CD4-positive, alpha-beta T cell treated with Interleukin-17A for 4 hours (primary cell): ENCODE measurements around the gene NCF2.
A peak's percentile ranks its signal among the peaks of the same experiment; 100 is the strongest.
"Not testable (repeated sequence)": the region's sequence is repeated elsewhere in the genome, so short reads cannot be mapped to it uniquely, and the experiment has no call there.

Experiments
- DNase-seq: peaks from one replicate; pipeline ENCODE4 v3.0.0-alpha.2; 2020; ENCODE audit warnings: mixed read lengths

Gene NCF2, protein sequence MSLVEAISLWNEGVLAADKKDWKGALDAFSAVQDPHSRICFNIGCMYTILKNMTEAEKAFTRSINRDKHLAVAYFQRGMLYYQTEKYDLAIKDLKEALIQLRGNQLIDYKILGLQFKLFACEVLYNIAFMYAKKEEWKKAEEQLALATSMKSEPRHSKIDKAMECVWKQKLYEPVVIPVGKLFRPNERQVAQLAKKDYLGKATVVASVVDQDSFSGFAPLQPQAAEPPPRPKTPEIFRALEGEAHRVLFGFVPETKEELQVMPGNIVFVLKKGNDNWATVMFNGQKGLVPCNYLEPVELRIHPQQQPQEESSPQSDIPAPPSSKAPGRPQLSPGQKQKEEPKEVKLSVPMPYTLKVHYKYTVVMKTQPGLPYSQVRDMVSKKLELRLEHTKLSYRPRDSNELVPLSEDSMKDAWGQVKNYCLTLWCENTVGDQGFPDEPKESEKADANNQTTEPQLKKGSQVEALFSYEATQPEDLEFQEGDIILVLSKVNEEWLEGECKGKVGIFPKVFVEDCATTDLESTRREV

DNA sequence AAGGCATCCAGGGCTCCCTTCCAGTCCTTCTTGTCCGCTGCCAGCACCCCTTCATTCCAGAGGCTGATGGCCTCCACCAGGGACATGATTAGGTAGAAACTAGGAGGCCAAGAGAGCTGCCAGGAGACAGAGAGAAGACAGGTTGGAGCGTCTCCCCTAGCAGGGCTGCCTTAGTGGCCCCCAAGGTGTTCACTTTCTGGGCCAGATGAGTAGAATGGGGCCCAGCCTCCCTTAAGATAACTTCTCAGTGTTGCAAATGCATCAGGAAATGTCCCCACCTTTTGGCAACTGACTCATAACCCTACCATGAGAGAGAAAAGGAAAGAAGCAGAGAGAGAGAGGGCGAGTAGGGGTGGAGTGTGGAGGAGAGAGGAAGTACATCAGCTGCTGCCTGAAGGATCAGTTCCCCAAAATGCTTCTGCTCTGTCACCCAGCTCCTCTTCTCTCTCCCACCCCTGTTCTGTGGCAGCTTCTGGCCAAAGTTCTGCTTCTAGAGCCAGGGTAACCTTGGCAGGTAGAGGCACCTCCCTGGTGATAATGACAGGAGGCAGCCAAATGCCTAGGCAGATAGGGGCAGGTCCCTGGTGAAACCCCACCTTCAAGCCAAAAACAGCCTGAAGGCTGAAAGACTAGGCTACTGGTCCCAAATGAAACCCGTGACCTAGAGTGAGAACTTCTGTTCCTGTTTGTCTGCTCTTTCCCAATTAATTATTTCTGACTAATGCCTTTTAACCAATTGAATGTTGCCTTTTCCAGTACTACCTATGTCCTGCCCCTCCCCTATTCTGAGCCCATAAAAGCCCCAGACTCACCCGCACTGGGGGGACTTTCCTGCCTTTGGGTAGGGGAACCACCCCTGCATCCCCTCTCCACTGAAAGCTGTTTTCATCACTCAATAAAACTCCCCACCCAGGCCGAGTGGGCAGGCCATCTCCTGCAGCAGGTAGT is at the start of gene NCF2:
Gene NCF2 (minus strand): TSS at position 216 of the 948 bp plus-strand sequence. CDS start 130 bp downstream, at position 86.
- DNase-seq, result peak; percentile 57

DNA sequence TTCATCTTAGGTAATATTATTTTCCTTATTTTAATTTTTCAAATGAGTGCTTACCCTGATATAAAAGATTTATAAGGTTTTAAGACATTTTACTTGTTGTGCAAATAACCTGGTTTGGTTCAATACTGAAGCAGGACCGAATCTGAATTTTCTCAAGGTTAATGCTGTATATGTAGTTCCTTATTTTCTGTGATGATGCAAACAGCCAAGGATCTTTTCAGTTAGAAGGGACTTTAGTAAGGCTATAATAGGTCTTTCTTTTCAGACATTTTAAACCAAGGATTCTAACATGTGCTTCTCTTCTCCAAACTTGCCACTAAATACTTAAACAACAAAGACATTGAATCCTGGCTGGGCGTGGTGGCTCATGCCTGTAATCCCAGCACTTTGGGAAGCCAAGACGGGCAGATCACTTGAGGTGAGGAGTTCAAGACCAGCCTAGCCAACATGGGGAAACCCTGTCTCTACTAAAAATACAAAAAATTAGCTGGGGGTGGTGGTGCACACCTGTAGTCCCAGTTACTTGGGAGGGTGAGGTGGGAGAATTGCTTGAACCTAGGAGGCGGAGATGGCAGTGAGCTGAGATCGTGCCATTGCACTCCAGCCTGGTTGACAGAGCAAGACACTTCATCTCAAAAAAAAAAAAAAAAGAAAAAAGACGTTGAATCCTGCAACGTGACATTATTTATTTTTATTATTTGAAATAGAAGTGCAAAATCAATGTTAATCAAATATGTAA is 48.6 kb upstream of the NCF2 start:
- no peak for DNase-seq

DNA sequence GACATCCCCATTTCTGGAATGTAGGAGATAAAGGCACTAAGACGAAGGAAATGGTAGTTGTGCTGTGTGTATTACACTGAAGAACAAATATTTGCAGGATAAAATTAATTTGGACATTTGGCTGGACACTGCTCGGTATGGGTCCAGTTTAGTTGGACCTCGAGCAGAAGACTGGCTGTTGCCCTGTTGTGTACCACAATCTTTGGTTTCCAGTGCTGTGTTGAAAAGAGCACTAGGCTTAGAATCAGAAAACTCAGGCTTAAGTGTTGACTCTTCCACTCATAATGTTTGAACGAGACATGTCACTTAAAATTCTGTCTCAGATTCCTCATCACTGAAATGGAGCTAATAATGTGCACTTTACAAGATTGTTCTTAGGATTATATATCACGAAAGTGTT is 46.5 kb upstream of the NCF2 start:
- no peak for DNase-seq

DNA sequence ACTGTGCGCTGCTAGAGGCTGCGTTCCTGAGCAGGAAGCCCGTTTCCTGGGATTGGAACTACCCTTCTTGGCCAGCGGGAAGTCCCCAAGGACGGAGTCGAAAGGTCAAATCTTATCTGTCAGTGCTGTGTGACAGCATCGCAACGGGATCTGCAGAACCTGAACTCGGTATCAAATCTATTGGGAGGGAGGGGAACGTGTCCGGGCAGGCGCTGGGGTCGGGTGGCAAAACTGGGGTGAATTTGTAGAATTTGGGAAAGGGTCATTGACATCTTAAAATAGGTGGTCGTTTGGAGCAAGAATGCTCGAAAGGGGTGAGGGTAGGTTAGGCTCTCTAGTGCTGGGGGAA is 46.0 kb upstream of the NCF2 start:
- DNase-seq, result no peak

DNA sequence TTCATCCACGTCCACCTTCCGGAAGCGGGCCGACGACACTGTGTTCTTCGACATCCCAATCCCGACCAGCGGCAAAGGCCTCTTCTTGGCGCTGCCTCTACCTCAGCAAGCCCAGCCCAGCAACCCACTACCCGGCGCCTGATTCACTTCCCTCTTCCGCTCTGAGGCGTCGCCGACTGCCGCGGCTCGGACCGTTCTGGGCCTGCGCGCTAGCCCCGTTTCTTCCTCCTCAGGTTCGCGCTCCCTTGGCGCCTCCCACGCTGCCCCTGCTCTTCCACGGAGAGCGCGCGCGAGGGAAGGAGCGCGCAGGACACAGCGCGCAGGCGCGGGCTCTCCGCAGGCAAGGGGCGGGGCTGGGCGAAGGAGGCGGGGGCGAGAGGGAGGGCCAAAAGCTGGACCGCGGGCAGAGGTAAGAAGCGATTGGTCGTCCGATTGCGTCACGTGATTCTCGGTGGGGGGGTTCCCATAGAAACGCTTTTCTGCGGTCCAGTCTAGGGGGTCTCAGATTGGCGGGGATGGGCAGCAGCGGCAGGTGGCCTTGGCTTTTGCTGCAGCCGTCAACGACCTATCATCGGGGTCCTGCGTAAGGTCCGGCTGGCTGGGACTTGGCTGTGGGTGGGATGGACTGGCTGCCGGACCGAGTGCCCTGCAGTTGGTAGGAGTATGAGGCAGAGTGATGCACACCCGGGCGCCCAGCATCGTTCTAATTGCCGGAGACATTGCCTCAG is 45.5 kb upstream of the NCF2 start, which contains the start of gene ARPC5:
Gene ARPC5 (minus strand): TSS at position 178 of the 728 bp plus-strand sequence. CDS start 124 bp downstream, at position 54.
- peak; percentile 98 for DNase-seq

DNA sequence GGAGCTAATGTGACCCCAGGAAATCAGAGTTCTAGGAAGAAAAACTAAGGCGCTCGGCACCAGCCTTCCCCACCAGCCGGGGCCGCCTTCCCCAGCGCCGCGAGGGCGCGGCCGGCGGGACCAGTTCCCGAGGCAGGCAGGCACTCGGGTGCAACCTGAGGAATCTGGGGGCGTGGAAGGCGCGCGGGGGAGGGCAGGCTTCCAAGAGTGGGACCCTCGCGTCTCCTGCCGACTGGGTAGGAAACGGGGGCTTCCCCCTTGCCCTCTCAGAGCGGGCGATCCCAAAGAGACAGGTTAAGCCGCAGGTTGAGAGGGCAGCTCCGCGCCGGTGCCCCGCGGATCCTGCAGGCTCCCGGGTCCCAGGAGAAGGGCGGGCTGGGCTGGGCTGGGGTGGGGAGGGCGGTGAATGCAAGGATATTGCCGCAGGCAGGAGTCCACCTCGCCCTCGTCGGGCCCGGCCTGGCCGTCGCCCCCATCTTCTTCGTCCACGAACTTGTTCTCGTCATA is 44.9 kb upstream of the NCF2 start:
- peak; percentile 26 for DNase-seq

DNA sequence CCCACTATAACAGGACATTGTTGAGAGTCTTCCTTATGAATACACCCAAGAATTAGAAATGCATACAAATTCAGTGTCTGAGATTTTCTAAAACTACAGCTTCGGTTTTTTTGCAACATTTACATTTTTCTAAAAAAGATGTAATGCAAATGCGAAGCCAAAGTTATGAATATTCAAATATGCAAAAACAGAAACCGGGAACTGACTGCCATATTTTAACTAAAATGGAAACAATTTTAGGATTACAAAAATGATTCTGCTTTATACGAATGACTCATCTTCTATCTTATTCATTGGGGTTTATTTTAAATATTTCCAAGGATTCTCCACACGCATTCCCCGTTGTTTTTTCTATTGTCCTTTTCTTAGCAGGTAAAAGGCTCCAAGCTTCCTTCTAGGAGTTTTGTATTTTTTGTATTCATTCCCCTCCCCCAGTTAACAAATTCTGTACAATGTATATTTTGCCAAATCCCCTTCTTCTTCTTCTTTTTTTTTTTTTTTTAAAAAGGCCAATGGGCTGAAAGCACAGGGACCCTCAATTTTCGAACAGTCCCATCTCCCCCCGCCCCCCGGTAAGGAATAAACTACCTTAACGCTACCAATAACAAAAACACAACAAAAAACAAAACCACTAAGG is 44.3 kb upstream of the NCF2 start:
- DNase-seq, result no peak

DNA sequence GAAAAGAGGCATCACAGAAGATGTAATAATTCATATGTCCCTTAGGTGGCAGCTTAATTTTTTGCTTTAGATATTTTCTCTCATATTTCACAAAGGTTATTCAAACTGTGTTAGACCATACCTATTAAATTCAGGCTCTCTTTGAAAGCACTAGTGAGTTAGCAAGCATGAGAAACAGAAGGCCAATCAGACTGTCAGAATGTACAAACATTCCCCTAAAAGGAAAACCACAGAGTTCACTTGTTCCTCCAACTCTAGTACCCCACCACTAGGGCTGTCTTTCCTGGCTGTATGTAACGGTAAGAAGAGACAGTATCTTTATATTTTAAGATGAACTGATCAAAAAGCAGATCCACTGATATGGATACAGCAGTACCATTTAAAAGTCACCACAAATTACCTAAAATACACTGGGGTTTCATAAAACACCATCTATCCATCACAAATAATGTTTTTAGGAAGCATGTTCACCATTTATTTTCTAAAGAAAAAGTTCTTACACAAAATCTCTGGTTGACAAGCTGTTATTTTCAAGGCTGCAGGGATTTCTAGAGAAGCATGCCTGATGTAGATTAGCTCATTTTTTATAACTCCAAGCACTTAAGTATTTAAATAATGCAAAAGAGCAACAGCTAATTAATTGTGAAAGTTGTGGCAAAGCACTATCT is 43.6 kb upstream of the NCF2 start:
- DNase-seq, result peak; percentile 55

DNA sequence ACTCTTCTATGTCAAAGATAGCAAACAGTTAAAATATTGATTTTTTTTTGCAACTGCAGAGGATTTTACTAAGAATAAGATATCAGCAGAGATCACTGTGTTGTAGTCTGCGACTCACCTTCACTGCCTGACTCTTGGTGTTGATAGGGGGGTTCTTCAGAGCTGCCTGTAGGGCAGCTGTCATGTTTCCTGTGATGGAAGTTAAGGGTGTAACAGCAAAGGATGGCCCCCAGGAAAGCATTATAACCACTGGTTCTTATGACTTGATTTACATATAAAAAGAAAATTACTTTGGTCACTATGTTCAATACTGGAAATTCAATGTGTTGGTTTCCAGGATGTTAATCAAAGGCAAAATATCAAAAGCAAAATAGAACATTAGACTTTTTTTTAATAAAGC is 42.7 kb upstream of the NCF2 start:
- no peak for DNase-seq

DNA sequence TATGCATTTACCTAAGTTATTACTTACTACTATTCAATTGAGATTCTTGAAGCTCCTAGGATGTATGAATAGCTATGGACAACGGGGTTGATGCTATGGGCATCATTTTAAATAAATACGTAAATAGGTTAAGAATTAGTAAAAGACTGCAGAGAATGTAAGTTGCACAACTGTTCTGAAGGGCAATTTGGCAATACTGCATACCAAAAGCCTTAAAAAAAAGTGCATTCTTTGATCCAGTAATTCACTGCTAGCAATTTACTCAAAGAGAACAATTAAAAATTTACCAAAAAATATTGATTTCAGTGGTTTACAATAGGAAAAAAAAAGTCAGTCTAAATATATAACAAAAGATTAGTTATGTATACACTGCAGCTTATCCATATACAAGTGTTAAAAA is 41.9 kb upstream of the NCF2 start:
- no peak for DNase-seq

DNA sequence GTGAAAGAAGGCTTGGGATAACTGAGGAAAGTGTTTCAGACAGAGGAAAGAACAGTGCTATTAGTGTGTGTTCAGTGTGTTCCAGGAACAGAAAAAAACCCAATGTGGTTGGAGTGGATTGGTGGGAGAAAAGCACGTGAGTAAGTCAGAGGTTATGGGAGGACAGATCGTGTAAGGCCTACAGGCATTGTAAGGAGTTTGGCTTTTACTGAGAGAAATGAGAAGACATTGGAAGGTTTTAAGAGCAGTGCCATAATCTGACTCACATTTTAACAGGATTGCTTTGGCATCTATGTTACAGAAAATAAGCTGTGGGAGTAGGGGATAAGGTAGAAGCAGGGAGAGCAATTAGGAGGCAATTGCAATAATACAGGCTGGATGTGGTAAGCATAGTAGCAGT is 40.5 kb upstream of the NCF2 start:
- DNase-seq, result no peak

DNA sequence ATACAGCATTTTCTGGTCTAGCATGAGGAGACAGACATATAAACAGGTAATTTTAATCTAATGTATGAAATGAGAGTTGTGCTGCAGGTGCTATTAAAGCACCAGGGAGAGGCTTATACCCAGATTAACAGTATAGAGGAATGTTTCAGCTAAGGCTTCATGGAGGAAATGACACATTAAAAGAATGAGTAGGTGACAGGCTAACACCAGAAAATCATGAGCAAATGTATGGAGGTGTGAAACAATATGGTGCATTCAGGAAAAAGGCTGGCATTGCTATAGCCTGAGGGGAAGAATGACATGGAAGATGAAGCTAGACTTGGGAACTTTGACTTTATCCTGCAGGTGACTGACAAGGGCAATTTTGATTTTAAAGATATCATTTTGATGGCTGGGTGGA is 38.3 kb upstream of the NCF2 start:
- no peak for DNase-seq

DNA sequence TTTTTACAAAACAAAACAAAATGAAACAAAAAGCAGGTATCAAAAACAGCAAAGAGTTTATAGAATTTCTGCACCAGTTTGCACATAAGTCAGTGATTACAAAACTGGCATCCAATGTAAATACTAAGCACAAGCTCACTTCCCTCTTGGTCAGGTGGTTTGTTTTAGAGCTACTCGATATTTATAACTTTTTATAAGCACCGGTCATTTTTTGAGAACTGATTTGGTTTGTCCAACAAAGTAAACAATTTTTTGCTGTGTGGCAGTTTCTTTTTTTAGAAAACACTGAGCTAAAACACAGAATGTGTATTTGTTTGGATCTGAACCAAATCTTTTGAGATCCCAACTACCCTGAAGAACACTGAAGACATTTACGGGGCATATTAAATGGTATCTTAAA is 36.0 kb upstream of the NCF2 start:
- not testable (repeated sequence) for DNase-seq

DNA sequence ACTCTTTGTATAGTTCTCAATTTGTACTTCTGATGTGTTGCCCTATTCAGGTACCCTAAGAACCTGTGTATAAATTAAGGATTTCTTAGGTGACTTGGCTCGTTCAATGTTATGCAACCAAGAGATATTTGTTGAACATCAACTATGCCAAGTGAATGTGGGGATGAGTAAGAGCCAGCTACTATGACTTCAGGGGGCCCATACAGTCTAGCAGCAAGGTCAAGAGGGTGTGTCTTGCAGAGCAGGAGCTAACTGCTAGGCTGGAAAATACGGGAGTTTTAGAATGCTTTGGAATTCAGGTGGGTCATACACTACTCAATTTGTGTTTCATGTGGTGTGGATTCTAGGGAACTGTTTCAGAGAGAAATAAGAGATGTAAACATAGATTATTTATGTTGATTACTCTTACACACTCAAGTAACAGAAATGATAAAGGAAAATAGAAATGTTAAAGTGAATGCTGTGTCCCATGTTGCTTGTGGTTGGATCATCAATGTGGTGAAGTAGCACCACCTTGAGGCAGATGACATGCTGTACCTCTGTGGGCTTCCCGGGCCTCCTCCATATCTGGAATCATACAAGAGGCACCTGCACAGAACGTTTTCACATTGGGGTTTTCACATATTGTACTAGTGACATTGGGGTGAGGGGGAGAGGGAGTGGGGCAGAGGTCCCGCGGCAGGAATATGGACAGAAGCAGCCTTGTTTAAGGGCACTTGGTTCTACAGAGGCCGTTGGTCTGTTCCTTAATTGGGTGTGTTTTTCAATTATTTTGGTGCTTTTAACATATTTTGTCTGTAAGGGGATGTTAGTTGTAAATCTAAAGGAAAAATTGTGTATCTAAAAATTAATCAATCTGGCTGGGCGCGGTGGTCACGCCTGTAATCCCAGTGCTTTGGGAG is 32.9 kb upstream of the NCF2 start:
- peak; percentile 67 for DNase-seq

DNA sequence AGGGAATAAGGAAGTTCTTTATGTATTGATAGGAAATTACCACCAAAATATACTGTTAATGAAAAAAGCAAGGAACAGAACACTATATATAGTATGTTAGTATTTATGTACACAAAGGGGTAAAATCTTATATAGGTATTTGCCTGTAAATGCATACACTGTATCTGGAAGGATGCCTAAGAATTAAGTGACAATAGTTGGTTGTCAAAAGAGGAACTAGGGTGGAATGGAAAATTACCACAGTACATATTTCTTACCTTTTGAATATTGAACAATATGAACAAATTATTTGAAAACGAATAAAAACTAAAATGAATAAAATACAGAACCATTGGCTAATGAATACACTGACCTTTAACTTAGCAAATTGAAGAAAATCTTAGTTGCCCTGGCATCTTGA is 31.8 kb upstream of the NCF2 start:
- DNase-seq, result no peak

DNA sequence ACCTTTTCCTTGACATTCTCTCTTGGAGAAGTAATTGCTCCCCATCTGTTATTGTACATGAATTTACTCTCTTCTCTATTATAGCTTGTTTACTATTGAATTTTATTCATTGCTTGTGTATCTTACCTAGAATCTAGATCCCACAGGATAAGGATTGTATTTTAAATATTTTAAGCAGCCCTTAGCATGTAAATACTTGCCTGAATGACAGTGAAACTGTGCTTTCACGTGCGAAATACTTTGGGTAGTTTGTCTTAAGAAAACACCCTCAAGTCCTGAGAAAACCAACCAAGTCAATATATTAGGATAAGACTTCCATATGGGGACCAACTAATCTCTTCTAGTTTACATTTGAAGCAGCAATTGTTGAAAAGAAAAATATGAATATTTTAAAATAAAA is 30.1 kb upstream of the NCF2 start:
- no peak for DNase-seq

DNA sequence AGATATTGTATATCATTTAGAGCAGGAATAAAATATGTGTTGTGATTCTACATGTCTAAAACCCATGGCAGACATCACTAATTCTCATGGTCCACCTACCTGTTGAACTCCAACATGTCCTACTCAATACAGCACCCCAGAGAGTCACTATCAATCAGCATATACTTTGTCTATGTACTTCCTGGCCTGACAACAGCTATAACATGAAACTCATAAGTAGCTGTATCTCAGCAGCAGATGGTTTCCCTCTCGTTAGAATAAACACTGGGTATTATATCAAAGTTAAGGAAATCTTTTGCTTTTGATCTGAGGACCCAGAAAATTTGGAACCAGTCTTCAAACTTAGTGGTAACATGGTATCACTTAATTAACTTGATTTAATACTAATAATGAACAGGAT is 29.5 kb upstream of the NCF2 start:
- no peak for DNase-seq

DNA sequence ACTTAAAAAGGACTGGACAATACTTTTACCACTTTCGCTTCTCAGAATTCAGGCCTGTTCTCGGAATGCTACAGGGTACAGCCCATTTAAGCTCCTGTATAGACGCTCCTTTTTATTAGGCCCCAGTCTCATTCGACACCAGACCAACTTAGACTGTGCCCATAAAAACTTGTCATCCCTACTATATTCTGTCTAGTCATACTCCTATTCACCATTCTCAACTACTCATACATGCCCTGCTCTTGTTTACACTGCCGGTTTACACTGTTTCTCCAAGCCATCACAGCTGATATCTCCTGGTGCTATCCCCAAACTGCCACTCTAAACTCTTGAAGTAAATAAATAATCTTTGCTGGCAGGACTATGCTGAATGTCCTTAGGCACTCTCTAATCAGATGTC is 27.9 kb upstream of the NCF2 start:
- not testable (repeated sequence) for DNase-seq

DNA sequence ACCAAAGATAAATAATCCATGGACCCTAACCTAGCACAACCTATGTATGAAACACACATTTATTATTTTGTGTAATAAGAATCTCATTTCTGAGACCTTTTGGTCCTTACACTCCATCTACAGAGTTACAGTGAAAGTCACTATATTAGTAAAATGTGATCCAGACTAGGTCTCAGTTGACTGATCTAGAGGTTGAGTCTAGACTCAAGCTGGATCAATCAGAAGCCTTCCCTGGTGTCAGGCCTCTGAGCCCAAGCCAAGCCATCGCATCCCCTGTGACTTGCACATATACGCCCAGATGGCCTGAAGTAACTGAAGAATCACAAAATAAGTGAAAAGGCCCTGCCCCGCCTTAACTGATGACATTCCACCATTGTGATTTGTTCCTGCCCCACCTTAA is 22.7 kb upstream of the NCF2 start:
- DNase-seq, result not testable (repeated sequence)

DNA sequence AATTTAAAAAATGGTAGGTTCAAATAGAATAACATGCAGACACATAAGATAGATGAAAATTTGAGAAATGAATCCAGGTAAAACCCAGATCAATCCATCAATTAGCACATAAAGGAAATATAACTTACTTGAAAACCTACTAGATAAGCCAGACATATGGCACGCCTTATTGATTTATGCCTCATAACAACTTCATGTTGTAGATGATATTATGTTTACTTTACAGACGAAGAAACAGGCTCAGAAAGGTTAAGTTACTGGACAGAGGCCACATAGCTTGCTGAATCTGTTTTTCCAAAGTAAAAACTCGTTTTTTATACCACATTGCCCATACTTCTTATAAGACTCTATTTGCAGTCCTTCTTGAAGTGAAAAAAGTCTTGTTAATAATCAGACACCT is 22.1 kb upstream of the NCF2 start:
- DNase-seq, result no peak
